ENCODE measurements around the gene STX18. TPM values are rescaled to one million over a fixed set of nuclear protein-coding genes. Genes with fewer than 3 reads are reported as not detected.

The STX18 gene
- total RNA-seq = 26.1 TPM

GRCh38 chr4:4541661-4542570 lies at the start of gene STX18:
STX18 (minus strand) TSS chr4:4542048; CDS start chr4:4541964, 84 bp downstream.

GRCh38 chr4:4386736-4387392 lies 155.0 kb downstream of the STX18 start, which contains the start of gene NSG1:
NSG1 (plus strand) TSS chr4:4387102; CDS start chr4:4387630, 528 bp downstream.

Other genes with a start within 250 kb of the STX18 start
- 385 TPM for gene NSG1, start 154.9 kb downstream of the STX18 start, total RNA-seq

Data from diencephalon (tissue), 1 donor.